Right lobe of liver (tissue), 4 donors: Measurements from ENCODE around the gene REPIN1.

Experiments
- POLR2A ChIP-seq: fragments of 450-650 bp; IDR thresholded peaks from one replicate; pipeline ENCODE4 v1.6.1; 2017; ENCODE audit warnings: antibody characterized with exemption, mild to moderate bottlenecking
- TF ChIP-seq, protein P1 (sequence below), 4 donors: fragments of 200-600 bp in 3 of 4; fragments of 450-650 bp in 1 of 4; IDR thresholded peaks; one replicate each; pipeline versions ENCODE4 v1.5.1 to v1.8.0; 2016 to 2022; ENCODE audit warnings: antibody characterized with exemption in 4 of 4, mild to moderate bottlenecking in 2 of 4
- donor health status: DM: no; HTN: no; CAD: no.
- donor health status: DM: no; HTN: no; CAD: no.
- donor health status: DM: no; HTN: yes; CAD: no.

DNA sequence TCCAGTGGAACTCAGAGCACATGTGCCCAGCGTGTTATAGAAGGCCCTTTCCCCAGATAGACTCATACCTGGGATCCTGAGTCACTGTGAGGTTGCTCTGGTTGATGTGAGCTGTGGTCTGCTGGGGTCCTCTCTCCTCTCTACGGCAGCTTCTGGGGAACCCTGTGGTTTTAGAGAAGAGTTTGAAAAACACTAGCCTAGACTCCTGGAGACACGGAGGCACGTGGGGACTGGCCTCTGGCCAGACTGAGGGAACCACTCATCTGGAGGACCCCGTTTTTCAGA lies 20.9 kb downstream of the REPIN1 start:
- TF ChIP-seq POLR2A, result no peak
- TF ChIP-seq, protein P1, sequence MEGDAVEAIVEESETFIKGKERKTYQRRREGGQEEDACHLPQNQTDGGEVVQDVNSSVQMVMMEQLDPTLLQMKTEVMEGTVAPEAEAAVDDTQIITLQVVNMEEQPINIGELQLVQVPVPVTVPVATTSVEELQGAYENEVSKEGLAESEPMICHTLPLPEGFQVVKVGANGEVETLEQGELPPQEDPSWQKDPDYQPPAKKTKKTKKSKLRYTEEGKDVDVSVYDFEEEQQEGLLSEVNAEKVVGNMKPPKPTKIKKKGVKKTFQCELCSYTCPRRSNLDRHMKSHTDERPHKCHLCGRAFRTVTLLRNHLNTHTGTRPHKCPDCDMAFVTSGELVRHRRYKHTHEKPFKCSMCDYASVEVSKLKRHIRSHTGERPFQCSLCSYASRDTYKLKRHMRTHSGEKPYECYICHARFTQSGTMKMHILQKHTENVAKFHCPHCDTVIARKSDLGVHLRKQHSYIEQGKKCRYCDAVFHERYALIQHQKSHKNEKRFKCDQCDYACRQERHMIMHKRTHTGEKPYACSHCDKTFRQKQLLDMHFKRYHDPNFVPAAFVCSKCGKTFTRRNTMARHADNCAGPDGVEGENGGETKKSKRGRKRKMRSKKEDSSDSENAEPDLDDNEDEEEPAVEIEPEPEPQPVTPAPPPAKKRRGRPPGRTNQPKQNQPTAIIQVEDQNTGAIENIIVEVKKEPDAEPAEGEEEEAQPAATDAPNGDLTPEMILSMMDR (IDR thresholded peaks at IDR 0.05), result no peak
